Astrocyte of the spinal cord (primary cell): ENCODE data around the gene SLC5A4.
"Not testable (repeated sequence)": the region's sequence is repeated elsewhere in the genome, so short reads cannot be mapped to it uniquely, and the experiment has no call there.

Experiments used
- DNase-seq: peaks from one replicate; pipeline ENCODE4 v3.0.0; 2011; ENCODE audit warnings: low read depth, low spot score
- H3K4me3 ChIP-seq: 2 replicates; pipeline ENCODE4 v1.5.1; 2011; ENCODE audit warnings: low read depth, mild to moderate bottlenecking, low read length, moderate library complexity
- CTCF ChIP-seq: IDR thresholded peaks from 2 replicates; pipeline ENCODE4 v1.5.1; 2012; ENCODE audit warnings: low read depth, mild to moderate bottlenecking, low read length, inconsistent platforms
- in situ Hi-C: cut with HindIII; loops from 2 replicates; pipeline ENCODE4 v1.10.0; 2017; ENCODE audit warnings: low sequenced_read_pairs

SLC5A4 gene

GRCh38 chr22:32269316-32269715 is 14.2 kb upstream of the SLC5A4 start:
- in situ Hi-C loops: no loop called here
- TF ChIP-seq CTCF: no peak
- no peak overlapping the region for H3K4me3 ChIP-seq
- DNase-seq: no peak

DNA sequence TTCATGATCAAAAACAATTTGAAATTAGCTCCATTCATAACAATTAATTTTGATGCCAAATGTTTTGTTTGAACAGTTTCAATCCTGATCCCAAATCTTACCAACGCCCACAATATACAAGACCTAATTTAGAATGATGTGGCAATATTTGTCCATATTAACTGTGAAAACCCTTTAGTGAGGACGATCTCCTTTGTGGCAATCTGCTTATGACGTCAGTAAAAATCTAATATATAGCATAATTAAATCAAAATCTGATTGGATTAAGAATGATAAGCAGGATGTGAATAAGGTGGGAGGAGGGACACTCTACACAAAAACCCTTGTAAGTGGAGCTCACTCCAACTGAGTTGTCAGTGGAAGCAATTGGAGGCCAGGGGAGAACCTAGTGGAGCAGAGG is 11.9 kb upstream of the SLC5A4 start:
- no peak for DNase-seq
- no peak overlapping the region for H3K4me3 ChIP-seq
- in situ Hi-C loops: no loop called here
- no peak for TF ChIP-seq CTCF

- in situ Hi-C loops: no loop called here
- TF ChIP-seq CTCF: peak; percentile 91
- DNase-seq: peak; percentile 53
- no peak overlapping the region for H3K4me3 ChIP-seq
These were observed 11.0 kb upstream of the SLC5A4 start for GRCh38 chr22:32265882-32266767.

GRCh38 chr22:32263678-32264077 is 8.5 kb upstream of the SLC5A4 start:
- in situ Hi-C loops: not testable (repeated sequence)

GRCh38 chr22:32261306-32261705 is 6.2 kb upstream of the SLC5A4 start:
- H3K4me3 ChIP-seq: no peak overlapping the region
- no peak for TF ChIP-seq CTCF
- no peak for DNase-seq
- in situ Hi-C loops: no loop called here

More at GRCh38 chr22:32263678-32264077, 8.5 kb upstream of the SLC5A4 start:
- not testable (repeated sequence) for H3K4me3 ChIP-seq, DNase-seq

- no peak for DNase-seq
- H3K4me3 ChIP-seq: no peak overlapping the region
- in situ Hi-C loops: no loop called here
- no peak for TF ChIP-seq CTCF
These were observed 3.6 kb upstream of the SLC5A4 start for GRCh38 chr22:32258791-32259190.

DNA sequence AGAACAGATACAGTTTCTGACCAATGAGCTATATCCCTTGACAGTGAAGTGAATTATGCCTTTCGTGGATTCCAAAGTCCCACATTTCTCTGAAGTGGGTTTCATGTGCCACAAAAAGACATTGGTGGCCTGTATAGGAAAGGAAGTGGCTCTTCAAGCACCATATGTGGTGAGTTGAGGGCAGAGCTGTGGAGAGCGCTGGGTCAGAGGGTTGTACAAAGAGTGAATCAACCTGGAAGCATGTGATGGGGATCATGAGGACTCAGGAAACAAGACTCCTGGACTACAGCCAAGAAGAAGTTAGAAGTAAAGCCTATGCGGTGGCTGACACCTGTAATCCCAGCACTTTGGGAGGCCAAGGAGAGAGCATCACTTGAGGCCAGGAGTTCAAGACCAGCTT is 579 bp upstream of the SLC5A4 start:
- DNase-seq: no peak
- H3K4me3 ChIP-seq: no peak overlapping the region
- TF ChIP-seq CTCF: no peak
- in situ Hi-C loops: no loop called here
